Astrocyte of the cerebellum (primary cell): ENCODE results near the gene TARS3.
"Not testable (repeated sequence)": the region's sequence is repeated elsewhere in the genome, so short reads cannot be mapped to it uniquely, and the experiment has no call there.

Experiments
- DNase-seq: peaks from one replicate; pipeline ENCODE4 v3.0.0-alpha.2; 2011; ENCODE audit warnings: low read depth
- H3K4me3 ChIP-seq: 2 replicates; pipeline ENCODE4 v1.5.1; 2011; ENCODE audit warnings: mild to moderate bottlenecking, low read depth, low read length, moderate library complexity
- in situ Hi-C: cut with HindIII; loops from 2 replicates; pipeline ENCODE4 v1.10.0; 2017; ENCODE audit warnings: low sequenced_read_pairs
- TF ChIP-seq, protein P1 (sequence below): IDR thresholded peaks from 2 replicates; pipeline ENCODE4 v1.5.1; 2012; ENCODE audit warnings: low read length, low read depth, moderate library complexity, mild to moderate bottlenecking; ENCODE audit errors: missing control alignments

TARS3 gene

DNA sequence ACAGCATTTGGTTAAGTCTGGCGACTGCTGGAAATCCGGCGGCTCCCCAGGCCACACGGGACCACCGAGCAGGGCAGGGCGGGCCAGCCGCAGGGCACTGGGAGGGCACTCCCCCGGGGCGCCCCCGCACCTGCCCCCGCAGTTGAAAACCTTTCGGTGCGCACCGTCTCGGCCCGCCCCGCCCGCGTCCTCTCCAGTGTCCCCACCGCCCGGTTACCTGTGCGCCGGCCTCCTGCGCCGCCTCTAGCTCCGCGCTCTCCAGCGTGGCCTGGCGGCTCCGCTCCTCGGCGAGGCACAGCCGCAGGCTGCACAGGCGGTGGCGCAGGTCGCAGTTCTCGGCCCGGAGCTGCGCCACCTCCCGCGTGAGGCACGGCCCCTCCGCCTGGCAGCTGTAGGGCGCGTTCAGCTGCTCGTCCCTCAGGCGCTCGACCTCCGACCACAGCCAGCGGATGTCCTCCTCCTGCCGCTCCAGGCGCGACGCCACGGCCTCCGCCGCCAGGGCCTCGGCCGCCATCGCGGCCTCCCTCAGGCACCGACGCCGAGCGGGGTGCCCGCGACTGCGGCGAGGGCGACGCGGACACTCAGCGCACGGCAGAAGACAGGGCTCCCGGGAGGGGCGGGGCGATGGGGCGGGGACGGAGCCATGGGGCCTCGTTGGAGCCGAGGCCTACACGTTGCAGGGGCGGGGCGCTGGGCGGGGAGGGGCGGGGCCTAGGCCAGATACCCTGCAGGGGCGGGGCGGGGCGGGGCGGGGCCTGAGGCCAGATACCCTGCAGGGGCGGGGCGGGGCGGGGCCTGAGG, at the start of gene TARS3:
TSS of gene TARS3 (minus strand) at position 600 of the 801 bp plus-strand sequence. CDS start at position 514, 86 bp downstream.
- TF ChIP-seq, protein P1, sequence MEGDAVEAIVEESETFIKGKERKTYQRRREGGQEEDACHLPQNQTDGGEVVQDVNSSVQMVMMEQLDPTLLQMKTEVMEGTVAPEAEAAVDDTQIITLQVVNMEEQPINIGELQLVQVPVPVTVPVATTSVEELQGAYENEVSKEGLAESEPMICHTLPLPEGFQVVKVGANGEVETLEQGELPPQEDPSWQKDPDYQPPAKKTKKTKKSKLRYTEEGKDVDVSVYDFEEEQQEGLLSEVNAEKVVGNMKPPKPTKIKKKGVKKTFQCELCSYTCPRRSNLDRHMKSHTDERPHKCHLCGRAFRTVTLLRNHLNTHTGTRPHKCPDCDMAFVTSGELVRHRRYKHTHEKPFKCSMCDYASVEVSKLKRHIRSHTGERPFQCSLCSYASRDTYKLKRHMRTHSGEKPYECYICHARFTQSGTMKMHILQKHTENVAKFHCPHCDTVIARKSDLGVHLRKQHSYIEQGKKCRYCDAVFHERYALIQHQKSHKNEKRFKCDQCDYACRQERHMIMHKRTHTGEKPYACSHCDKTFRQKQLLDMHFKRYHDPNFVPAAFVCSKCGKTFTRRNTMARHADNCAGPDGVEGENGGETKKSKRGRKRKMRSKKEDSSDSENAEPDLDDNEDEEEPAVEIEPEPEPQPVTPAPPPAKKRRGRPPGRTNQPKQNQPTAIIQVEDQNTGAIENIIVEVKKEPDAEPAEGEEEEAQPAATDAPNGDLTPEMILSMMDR = no peak
- peak within 1 kb of the TSS; percentile 64 for H3K4me3 ChIP-seq
- peak; percentile 43 for DNase-seq
- in situ Hi-C loops = loop anchor here (10.0 kb wide), 1 partner anchor 429 kb away; the partner anchor contains the start of gene SNRPA1

DNA sequence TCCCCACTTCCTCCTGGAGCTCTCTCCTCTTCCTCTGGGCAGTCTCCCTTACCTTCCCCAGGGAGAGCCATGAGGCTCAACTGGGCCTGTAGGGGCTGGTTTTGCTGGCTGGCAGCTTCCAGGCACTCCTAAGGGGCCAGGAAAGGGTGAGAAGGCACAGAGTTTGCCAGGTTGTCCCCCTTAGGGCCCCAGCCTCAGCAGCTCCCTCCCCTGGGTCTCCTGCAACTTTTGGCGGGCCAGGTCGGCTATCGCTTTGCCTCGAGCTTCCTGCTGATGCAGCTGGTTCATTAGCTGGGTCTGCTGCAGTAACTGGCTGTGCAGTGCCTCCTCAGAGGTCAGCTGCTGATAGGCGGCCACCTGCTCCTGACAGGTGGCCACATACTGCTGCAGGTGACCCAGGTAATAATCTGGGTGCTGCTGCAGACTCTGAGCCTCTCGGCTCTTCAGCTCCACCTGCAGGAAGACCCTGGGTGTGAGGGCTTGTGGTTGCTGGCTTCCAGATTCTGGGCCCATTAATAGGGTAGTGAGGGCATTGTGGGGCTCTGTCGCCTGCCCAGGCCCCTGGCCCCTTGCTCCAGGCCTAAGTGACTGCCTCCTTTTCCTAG, 49.3 kb upstream of the TARS3 start:
- no peak for DNase-seq

DNA sequence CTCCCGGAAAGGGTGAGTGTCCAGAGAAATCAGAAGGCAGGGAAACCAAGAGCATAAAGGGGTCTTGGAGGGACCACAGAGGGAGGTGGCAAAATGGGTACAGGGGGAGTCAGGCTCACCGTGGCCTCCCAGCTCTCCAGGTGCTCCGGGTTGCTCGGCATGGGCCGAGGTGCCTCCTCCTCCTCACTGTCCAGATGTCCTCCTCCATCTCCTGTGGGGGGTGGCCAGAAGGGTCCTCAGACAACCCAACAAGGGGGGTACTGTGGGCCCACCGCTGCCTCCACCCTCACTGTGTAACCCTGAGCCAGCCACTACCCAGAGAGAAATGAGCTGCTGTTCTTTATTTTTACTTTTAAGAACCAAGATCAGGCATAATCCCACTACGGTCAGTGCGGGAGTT, 48.6 kb upstream of the TARS3 start:
- no peak for DNase-seq
- no peak overlapping the region for H3K4me3 ChIP-seq
- in situ Hi-C loops = no loop called here

More for the DNA sequence above, 49.3 kb upstream of the TARS3 start:
- H3K4me3 ChIP-seq = no peak overlapping the region
- in situ Hi-C loops = no loop called here
- TF ChIP-seq, protein P1 = no peak

GRCh38 chr15:101767083-101767640, 42.9 kb upstream of the TARS3 start:
- in situ Hi-C loops, DNase-seq, H3K4me3 ChIP-seq: not testable (repeated sequence)

More for the DNA sequence above, 48.6 kb upstream of the TARS3 start:
- TF ChIP-seq, protein P1 = no peak

DNA sequence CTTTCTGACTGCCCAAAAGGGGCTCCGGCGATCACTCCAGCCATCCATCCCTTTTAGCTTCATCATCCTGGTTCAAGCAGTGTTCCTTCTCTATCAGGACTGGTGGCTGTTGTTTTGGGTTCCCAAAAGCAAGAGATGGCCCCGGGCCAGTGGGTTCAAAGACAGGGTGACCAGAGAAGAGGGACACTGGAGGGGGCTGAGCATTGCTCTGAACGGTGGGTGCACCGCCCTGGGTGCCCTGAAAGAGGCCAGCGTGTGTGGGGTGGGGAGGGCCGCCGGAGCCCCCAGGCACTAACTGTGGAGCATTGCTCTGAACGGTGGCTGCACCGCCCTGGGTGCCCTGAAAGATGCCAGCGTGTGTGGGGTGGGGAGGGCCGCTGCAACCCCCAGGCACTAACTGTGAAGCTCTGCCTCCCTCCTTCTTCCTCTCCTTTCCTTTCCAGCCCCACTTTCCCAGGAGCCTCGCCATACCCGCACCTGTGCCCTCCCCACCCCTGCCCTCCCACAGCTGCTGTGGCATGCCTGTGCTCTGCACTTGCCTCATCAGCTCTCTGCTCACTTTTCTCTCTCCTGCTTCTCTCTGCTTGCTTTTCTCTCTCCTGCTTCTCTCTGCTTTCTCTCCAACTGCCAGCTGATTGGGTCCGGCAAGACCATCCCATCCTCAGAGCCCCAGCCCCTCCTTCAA, 41.6 kb upstream of the TARS3 start:
- in situ Hi-C loops = no loop called here
- H3K4me3 ChIP-seq = no peak overlapping the region
- DNase-seq = no peak
- TF ChIP-seq, protein P1 = no peak

GRCh38 chr15:101765340-101765671, 41.0 kb upstream of the TARS3 start:
- H3K4me3 ChIP-seq, DNase-seq, in situ Hi-C loops: not testable (repeated sequence)

- H3K4me3 ChIP-seq, DNase-seq, in situ Hi-C loops: not testable (repeated sequence)
Observed at GRCh38 chr15:101764669-101765339, 40.5 kb upstream of the TARS3 start.

GRCh38 chr15:101746716-101747082, 22.4 kb upstream of the TARS3 start:
- H3K4me3 ChIP-seq, in situ Hi-C loops, DNase-seq: not testable (repeated sequence)

- H3K4me3 ChIP-seq, DNase-seq, in situ Hi-C loops: not testable (repeated sequence)
Observed at GRCh38 chr15:101734837-101735236, 10.6 kb upstream of the TARS3 start.
